Vagina (tissue), 2 donors: ENCODE results near the gene ABAT. TPM values are rescaled to one million over a fixed set of nuclear protein-coding genes. Genes with fewer than 3 reads are reported as not detected.

Experiments
- DNase-seq, 2 donors: peaks; one replicate each; pipeline ENCODE4 v3.0.0-alpha.2; 2017; ENCODE audit errors: extremely low spot score in 2 of 2
- H3K27ac ChIP-seq: fragments of 200-600 bp; sonication (generic); one replicate; pipeline ENCODE4 v1.5.1; 2019
- H3K27me3 ChIP-seq: fragments of 200-600 bp; sonication (generic); one replicate; pipeline ENCODE4 v1.5.1; 2019
- H3K36me3 ChIP-seq, 2 donors: fragments of 200-600 bp; sonication (generic); one replicate each; pipeline ENCODE4 v1.5.1; 2017 to 2019
- H3K4me1 ChIP-seq: fragments of 200-600 bp; sonication (generic); one replicate; pipeline ENCODE4 v1.5.1; 2019
- H3K4me3 ChIP-seq, 2 donors: fragments of 200-600 bp; sonication (generic); 1 replicate in 1 of 2; 2 replicates in 1 of 2; pipeline ENCODE4 v1.5.1; 2016 to 2019
- H3K9me3 ChIP-seq: fragments of 200-600 bp; sonication (generic); one replicate; pipeline ENCODE4 v1.5.1; 2019
- POLR2A ChIP-seq, 2 donors: fragments of 450-650 bp; IDR thresholded peaks; one replicate each; pipeline ENCODE4 v1.6.1; 2017; ENCODE audit warnings: antibody characterized with exemption in 2 of 2, mild to moderate bottlenecking in 2 of 2, moderate library complexity in 2 of 2
- POLR2AphosphoS5 ChIP-seq, 2 donors: sonication (generic); formaldehyde crosslinking; IDR thresholded peaks; one replicate each; pipeline ENCODE4 v1.9.0; 2017; ENCODE audit warnings: antibody characterized with exemption in 2 of 2, mild to moderate bottlenecking in 2 of 2, low read depth in 1 of 2; ENCODE audit not compliant: insufficient read depth in 1 of 2
- intact Hi-C: fragments of 100-400 bp; cut with DNase I; formaldehyde crosslinking; loops from one replicate; pipeline ENCODE4 v1.15.1; 2023
- total RNA-seq: library from RNA; depleted of rRNA; stranded (reverse); fragments of >200 nt; gene quantifications from one replicate; pipeline ENCODE4 v1.2.3, GENCODE V29; 2016
- TF ChIP-seq, protein P1 (sequence below), 3 experiments: fragments of 450-650 bp in 2 of 3; fragments of 200-600 bp in 1 of 3; sonication (generic) in 1 of 3; IDR thresholded peaks; one replicate each; pipeline ENCODE4 v1.5.1; 2017 to 2019; ENCODE audit warnings: antibody characterized with exemption in 3 of 3, mild to moderate bottlenecking in 2 of 3, moderate library complexity in 2 of 3

ABAT gene
- total RNA-seq, 1 donor from 2014 or later = 3.9 TPM

DNA sequence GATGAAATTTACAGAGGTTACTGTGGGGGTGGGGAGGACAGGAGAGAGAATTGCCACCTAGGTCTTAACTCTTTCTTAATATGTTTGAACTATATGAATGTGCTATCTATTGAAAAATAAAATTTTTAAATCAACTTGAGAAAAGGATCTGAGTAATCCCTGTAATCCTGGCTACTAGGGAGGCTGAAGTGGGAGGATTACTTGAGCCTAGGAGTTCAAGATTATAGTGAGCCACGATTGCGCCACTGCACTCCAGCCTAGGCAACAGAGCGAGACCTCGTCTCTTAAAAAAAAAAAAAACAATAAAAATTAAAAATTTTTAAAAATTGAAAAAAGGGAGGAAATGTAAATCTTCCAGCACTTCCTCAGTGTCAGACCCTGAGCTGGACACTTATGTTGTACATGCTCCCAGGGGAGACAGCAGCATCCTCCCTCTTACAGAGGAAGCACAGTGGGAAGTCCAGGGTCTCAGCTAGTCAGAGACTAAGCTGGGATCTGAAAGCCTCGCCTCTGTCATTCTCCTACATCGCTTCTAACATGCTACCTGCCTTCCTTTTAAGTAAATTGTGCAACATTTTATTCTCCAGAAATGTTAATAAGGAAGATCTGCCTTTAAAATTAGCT is 145.1 kb downstream of the ABAT start:
- no peak for TF ChIP-seq POLR2AphosphoS5 (IDR thresholded peaks at IDR 0.05; ENCODE audit: insufficient read depth in 1 of 2, low read depth in 1 of 2)
- TF ChIP-seq, protein P1, sequence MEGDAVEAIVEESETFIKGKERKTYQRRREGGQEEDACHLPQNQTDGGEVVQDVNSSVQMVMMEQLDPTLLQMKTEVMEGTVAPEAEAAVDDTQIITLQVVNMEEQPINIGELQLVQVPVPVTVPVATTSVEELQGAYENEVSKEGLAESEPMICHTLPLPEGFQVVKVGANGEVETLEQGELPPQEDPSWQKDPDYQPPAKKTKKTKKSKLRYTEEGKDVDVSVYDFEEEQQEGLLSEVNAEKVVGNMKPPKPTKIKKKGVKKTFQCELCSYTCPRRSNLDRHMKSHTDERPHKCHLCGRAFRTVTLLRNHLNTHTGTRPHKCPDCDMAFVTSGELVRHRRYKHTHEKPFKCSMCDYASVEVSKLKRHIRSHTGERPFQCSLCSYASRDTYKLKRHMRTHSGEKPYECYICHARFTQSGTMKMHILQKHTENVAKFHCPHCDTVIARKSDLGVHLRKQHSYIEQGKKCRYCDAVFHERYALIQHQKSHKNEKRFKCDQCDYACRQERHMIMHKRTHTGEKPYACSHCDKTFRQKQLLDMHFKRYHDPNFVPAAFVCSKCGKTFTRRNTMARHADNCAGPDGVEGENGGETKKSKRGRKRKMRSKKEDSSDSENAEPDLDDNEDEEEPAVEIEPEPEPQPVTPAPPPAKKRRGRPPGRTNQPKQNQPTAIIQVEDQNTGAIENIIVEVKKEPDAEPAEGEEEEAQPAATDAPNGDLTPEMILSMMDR (IDR thresholded peaks at IDR 0.05) = no peak
- no peak for TF ChIP-seq POLR2A (IDR thresholded peaks at IDR 0.05)
- Histone ChIP-seq H3K27me3 (no peaks in the 10 kb centered on the region), H3K4me1 (no peaks in the 10 kb centered on the region), H3K9me3 (no peaks in the 10 kb centered on the region), H3K36me3 (peaks cover 0 to 37% of the 10 kb centered on the region in 2 donors), H3K27ac (no peak overlapping the region), H3K4me3 (no peak overlapping the region)
- intact Hi-C loops = no loop called here
- no peak for DNase-seq

DNA sequence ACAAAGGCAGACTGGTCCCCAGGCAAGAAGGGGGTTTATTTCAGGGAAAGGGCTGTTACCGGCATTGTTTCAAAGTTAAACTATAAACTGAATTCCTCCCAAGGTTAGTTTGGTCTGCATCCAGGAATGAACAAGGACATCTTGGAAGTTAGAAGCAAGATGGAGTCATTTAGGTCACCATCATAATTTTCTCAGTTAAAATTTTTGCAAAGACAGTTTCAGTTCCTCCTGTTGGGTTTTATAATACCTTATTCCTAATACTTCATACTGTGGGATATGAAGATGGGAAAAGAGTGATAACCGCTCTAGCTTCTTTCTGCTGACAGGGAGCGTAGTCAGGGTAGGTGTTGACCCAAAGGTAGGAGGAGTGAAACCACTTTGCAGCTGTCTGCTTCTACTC is 148.0 kb downstream of the ABAT start:
- Histone ChIP-seq H3K36me3 (peaks cover 0 to 19% of the 10 kb centered on the region in 2 donors), H3K27ac (no peak overlapping the region), H3K4me3 (no peak overlapping the region), H3K9me3 (no peaks in the 10 kb centered on the region), H3K4me1 (no peaks in the 10 kb centered on the region), H3K27me3 (no peaks in the 10 kb centered on the region)
- intact Hi-C loops = no loop called here
- DNase-seq = no peak
- TF ChIP-seq POLR2AphosphoS5 (IDR thresholded peaks at IDR 0.05; ENCODE audit: insufficient read depth in 1 of 2, low read depth in 1 of 2) (no peak), POLR2A (IDR thresholded peaks at IDR 0.05) (no peak)
- TF ChIP-seq, protein P1 (IDR thresholded peaks at IDR 0.05) = no peak

DNA sequence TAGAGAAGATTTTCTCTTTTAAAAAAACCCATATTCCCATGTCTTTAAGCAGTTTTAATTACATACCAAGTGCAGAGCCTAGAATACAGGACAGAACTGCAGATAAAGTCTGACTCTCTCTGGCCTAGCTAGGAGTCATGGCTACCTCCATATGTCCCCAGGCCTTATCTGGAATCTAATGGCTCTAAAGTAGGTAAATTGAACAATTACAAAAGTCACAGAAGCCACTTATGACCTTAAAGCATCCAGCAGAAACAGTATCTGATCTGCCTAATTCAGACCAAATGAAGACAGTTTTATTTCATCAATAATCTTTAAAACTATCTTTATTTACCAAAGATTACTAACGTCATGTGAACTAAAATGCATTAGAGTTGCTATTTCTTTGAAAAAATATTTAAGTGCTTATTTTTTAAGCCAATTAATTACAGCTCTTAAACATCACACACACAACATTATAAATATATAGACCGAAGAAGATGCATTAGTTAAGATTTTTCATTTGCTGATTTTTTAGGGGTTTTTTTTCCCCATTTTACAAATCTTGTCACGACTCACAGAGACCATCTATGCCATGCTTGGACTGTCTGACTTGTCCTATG is 152.0 kb downstream of the ABAT start:
- H3K4me3 ChIP-seq = no peak overlapping the region
- TF ChIP-seq POLR2AphosphoS5 (IDR thresholded peaks at IDR 0.05; ENCODE audit: insufficient read depth in 1 of 2, low read depth in 1 of 2) (no peak), POLR2A (IDR thresholded peaks at IDR 0.05) (no peak)
- TF ChIP-seq, protein P1 (IDR thresholded peaks at IDR 0.05) = no peak
- no peaks in the 10 kb centered on the region for H3K4me1 ChIP-seq
- H3K36me3 ChIP-seq = peaks cover 0 to 4% of the 10 kb centered on the region in 2 donors
- H3K27me3 ChIP-seq = no peaks in the 10 kb centered on the region
- no peak for DNase-seq
- no peaks in the 10 kb centered on the region for H3K9me3 ChIP-seq
- no peak overlapping the region for H3K27ac ChIP-seq
- intact Hi-C loops = no loop called here

DNA sequence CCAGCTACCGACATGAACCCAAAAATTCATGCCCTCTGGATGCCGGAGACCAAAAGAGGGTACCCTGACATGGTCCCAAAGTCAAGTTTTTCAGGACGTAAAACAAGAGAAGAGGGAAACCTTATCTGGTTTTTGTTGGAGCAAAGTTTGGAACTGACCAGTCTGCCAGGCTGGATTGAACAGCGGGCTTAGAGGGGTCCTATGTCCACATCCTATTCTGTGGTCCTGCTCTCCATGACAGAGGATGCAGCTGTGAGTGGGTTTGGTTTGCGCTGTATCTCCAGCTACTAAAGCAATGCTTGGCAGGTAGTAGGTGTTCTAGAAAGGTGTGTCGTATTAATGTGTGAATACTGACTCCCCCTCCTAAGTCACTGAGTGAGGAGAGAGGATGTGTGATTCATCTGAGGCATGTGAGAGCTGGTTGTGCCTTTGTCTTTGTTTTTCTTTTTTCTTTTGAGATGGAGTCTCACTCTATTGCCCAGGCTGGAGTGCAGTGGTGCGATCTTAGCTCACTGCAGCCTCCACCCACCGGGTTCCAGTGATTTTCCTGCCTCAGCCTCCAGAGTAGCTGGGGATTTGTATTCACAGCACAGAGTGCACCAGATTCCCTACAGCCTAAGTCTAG is 154.2 kb downstream of the ABAT start:
- intact Hi-C loops = no loop called here
- no peaks in the 10 kb centered on the region for H3K4me1 ChIP-seq
- DNase-seq = no peak
- no peak overlapping the region for H3K4me3 ChIP-seq
- TF ChIP-seq POLR2A (IDR thresholded peaks at IDR 0.05) (no peak), POLR2AphosphoS5 (IDR thresholded peaks at IDR 0.05; ENCODE audit: insufficient read depth in 1 of 2, low read depth in 1 of 2) (no peak)
- TF ChIP-seq, protein P1 (IDR thresholded peaks at IDR 0.05) = no peak
- H3K27ac ChIP-seq = no peak overlapping the region
- H3K27me3 ChIP-seq = no peaks in the 10 kb centered on the region
- peaks cover 0 to 10% of the 10 kb centered on the region in 2 donors for H3K36me3 ChIP-seq
- H3K9me3 ChIP-seq = no peaks in the 10 kb centered on the region

DNA sequence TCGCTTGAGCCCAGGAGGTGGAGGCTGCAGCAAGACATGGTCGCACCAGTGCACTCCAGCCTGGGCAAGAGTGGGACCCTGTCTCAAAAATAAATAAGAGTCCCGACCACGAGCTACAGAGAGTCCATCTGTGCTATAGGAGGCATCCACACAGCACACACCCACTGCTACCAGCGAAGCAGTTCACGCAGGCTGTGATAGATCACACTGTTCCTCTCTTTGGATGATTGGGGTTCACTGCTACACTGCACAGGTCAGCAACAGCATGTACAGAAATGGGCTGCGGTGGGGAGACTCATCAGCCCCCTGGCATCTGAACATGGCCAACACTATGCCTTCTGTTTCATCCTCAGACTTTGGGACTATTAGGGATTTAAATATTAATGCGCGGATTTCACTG is 157.0 kb downstream of the ABAT start:
- Histone ChIP-seq H3K27ac (no peak overlapping the region), H3K9me3 (no peaks in the 10 kb centered on the region), H3K27me3 (no peaks in the 10 kb centered on the region), H3K4me3 (no peak overlapping the region), H3K4me1 (no peaks in the 10 kb centered on the region), H3K36me3 (peaks cover 0 to 10% of the 10 kb centered on the region in 2 donors)
- DNase-seq = no peak
- intact Hi-C loops = no loop called here
- no peak for TF ChIP-seq POLR2A (IDR thresholded peaks at IDR 0.05)
